Gastroesophageal sphincter (tissue), 4 donors: ENCODE data around the gene HHAT. TPM values are rescaled to one million over a fixed set of nuclear protein-coding genes. Genes with fewer than 3 reads are reported as not detected.

Source experiments
- ATAC-seq: fragments of 150-250 bp; one replicate; pipeline ENCODE4 v1.9.1; 2016; ENCODE audit warnings: mild to moderate bottlenecking, moderate library complexity
- H3K27ac ChIP-seq, 4 donors: fragments of 200-600 bp; sonication (generic) in 3 of 4; 1 replicate in 3 of 4; 2 replicates in 1 of 4; pipeline ENCODE4 v1.5.1; 2016 to 2019
- H3K27me3 ChIP-seq: fragments of 200-600 bp; sonication (generic); one replicate; pipeline ENCODE4 v1.5.1; 2019
- H3K36me3 ChIP-seq, 2 donors: fragments of 200-600 bp; sonication (generic); one replicate each; pipeline ENCODE4 v1.5.1; 2019; ENCODE audit warnings: control low read depth in 1 of 2
- H3K4me1 ChIP-seq, 3 donors: fragments of 200-600 bp; sonication (generic); 1 replicate in 2 of 3; 2 replicates in 1 of 3; pipeline ENCODE4 v1.5.1; 2016 to 2019; ENCODE audit warnings: control low read depth in 2 of 3
- H3K4me3 ChIP-seq, 2 donors: fragments of 200-600 bp; sonication (generic); one replicate each; pipeline ENCODE4 v1.5.1; 2019; ENCODE audit warnings: mild to moderate bottlenecking in 1 of 2, moderate library complexity in 1 of 2
- H3K9me3 ChIP-seq, 3 donors: fragments of 200-600 bp; sonication (generic); one replicate each; pipeline ENCODE4 v1.5.1; 2017 to 2019; ENCODE audit warnings: control low read depth in 2 of 3
- EP300 ChIP-seq: sonication (generic); formaldehyde crosslinking; IDR thresholded peaks from one replicate; pipeline ENCODE4 v1.6.1; 2017; ENCODE audit warnings: antibody characterized with exemption, mild to moderate bottlenecking
- POLR2A ChIP-seq, 2 donors: fragments of 450-650 bp; IDR thresholded peaks; one replicate each; pipeline ENCODE4 v1.6.1; 2017; ENCODE audit warnings: antibody characterized with exemption in 2 of 2, mild to moderate bottlenecking in 2 of 2, moderate library complexity in 1 of 2
- POLR2AphosphoS5 ChIP-seq: sonication (generic); formaldehyde crosslinking; IDR thresholded peaks from one replicate; pipeline ENCODE4 v1.6.1; 2017; ENCODE audit warnings: antibody characterized with exemption
- WGBS, 2 donors: methylation state at CpG; one replicate each; pipeline ENCODE4 v1.1.5; 2018; ENCODE audit warnings: low coverage in 1 of 2; 5-methylcytosine and 5-hydroxymethylcytosine counted together
- total RNA-seq, 4 donors: library from RNA; depleted of rRNA; stranded (reverse); fragments of >200 nt; gene quantifications; one replicate each; pipeline ENCODE4 v1.1.0, GENCODE V29; 2016
- TF ChIP-seq, protein P1 (sequence below), 4 experiments: fragments of 200-600 bp in 2 of 4; fragments of 450-650 bp in 2 of 4; sonication (generic) in 1 of 4; IDR thresholded peaks; one replicate each; pipeline ENCODE4 v1.5.1; 2017 to 2019; ENCODE audit warnings: antibody characterized with exemption in 4 of 4, mild to moderate bottlenecking in 2 of 4, moderate library complexity in 2 of 4

HHAT gene
- total RNA-seq, 4 donors from 2014 or later: 1.2 to 2.4 (median 1.9) TPM

DNA sequence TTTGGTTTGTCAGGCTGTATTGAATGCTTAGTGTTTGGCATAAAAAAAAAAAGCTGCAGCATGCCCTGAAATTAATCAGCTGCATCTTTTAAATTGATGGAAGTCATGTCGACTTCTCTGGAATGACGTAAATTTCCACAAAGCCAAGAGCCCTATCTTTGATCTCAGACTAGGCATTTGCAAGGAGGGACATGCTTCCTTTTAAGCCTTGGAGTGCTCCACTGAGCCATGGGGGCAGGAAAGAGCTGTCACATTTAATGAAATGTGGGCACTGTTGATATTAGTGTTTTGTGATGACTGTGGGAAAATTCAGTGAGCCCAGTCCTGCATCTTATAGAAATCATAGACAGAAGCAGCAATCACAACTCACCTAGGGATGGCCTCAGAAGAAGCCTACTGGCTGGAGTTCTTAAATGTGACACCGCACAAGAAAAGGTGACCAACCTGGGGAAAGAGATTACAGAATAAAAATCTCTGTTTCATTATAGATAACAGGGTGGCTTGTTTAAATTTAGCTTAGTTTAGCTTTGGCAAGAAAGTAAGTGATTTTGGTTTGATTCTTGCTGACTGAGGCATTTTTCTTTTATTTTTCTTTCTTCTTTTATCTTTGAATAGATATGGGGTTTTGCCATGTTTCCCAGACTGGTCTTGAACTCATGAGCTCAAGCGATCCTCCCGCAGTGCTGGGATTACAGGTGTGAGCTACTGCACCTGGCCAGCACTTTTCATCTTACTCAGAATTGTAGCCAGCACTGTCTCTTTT, 188.2 kb downstream of the HHAT start:
- TF ChIP-seq POLR2A (IDR thresholded peaks at IDR 0.05): no peak
- TF ChIP-seq POLR2AphosphoS5: no peak
- TF ChIP-seq EP300: no peak
- WGBS, 2 donors: 67 to 87% methylated on average over 5 of the region's 5 CpGs
- H3K4me3 ChIP-seq: no peak overlapping the region
- no peaks in the 10 kb centered on the region for H3K4me1 ChIP-seq
- H3K27ac ChIP-seq: no peak overlapping the region
- H3K27me3 ChIP-seq: no peaks in the 10 kb centered on the region
- H3K36me3 ChIP-seq: no peaks in the 10 kb centered on the region
- no peaks in the 10 kb centered on the region for H3K9me3 ChIP-seq
- ATAC-seq: no peak

DNA sequence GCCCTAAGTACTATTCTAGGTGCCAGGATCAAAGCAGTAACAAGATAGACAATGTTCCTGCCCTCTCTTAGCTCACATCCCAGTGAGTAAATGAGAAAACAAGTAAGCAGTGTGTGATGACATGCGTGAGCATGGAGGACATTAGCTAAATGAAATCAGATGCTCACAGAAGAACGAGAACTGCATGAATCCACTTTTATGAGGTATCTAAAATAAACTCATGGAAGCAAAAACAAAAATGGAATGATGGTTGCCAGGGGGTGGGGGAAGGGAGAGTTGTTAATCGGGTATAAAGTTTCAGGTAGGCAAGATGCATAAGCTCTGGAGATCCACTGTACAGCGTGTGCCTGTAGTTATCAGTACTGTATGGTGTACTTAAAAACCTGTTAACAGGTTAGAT, 195.1 kb downstream of the HHAT start:
- no peaks in the 10 kb centered on the region for H3K36me3 ChIP-seq
- no peak overlapping the region for H3K27ac ChIP-seq
- WGBS, 2 donors: 85 to 94% methylated on average over 3 to 4 of the region's 4 CpGs
- no peaks in the 10 kb centered on the region for H3K9me3 ChIP-seq
- no peak overlapping the region for H3K4me3 ChIP-seq
- TF ChIP-seq POLR2AphosphoS5: no peak
- no peak for TF ChIP-seq EP300
- TF ChIP-seq, protein P1, sequence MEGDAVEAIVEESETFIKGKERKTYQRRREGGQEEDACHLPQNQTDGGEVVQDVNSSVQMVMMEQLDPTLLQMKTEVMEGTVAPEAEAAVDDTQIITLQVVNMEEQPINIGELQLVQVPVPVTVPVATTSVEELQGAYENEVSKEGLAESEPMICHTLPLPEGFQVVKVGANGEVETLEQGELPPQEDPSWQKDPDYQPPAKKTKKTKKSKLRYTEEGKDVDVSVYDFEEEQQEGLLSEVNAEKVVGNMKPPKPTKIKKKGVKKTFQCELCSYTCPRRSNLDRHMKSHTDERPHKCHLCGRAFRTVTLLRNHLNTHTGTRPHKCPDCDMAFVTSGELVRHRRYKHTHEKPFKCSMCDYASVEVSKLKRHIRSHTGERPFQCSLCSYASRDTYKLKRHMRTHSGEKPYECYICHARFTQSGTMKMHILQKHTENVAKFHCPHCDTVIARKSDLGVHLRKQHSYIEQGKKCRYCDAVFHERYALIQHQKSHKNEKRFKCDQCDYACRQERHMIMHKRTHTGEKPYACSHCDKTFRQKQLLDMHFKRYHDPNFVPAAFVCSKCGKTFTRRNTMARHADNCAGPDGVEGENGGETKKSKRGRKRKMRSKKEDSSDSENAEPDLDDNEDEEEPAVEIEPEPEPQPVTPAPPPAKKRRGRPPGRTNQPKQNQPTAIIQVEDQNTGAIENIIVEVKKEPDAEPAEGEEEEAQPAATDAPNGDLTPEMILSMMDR (IDR thresholded peaks at IDR 0.05): no peak
- TF ChIP-seq POLR2A (IDR thresholded peaks at IDR 0.05): no peak
- no peaks in the 10 kb centered on the region for H3K27me3 ChIP-seq
- ATAC-seq: no peak
- no peaks in the 10 kb centered on the region for H3K4me1 ChIP-seq

DNA sequence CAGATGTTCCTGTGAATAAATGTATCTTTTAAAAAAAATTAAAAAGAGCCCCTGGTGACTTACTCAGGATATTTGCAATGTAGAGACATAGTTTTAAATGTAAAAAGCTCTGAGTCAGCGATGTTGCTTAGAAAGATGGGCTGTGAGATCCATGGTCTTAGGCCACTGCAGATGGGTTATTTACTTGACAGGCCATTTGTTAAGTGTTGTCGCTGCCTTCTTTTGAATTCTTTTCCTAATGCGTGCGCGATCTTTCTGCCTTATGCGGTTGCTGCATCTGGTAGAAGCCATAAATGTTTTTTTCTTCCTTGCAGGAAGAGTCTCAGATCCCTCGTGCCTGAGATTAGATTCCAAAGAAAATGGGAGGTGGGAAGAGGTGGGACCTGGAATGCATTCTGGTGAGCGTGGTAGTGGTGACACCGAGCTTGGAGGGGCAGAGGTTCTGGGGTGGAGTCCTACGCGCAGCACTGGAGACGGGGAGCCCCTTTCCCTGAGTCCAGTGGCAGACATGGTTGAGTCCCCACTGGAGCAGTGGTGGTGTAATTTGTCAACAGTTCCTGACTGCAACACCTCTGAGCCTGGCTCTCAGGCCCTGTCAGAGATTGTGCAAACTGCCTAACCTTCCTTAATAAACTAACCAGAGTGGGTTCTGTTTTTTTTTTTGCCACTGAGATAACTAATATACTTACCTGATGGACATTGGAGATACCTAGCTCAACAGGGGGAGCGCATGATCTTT, 197.2 kb downstream of the HHAT start:
- no peak for ATAC-seq
- WGBS, 2 donors: 80 to 83% methylated on average over 8 to 12 of the region's 13 CpGs

DNA sequence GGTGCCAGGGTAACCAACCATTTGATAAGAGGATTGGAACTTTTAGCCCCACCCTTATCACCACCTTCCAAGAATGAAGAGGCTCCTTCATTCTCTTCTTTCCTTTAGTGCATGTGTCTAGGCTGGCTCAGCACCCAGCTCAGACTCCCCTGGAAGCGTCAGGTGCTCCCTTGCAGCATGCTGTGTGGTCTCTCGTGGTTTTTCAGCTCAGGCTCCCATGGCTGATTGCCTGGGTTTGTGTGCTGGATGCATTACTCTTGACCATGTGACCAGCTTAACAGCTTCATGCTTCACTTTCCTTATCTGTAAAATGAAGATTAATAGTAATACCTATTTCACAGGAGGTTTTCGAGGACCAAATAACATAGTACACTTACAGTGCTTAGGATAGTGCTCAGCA, 198.4 kb downstream of the HHAT start:
- Histone ChIP-seq H3K36me3 (no peaks in the 10 kb centered on the region), H3K27me3 (no peaks in the 10 kb centered on the region), H3K9me3 (no peaks in the 10 kb centered on the region), H3K27ac (no peak overlapping the region), H3K4me3 (no peak overlapping the region), H3K4me1 (no peaks in the 10 kb centered on the region)
- no peak for TF ChIP-seq EP300
- no peak for TF ChIP-seq POLR2A (IDR thresholded peaks at IDR 0.05)
- TF ChIP-seq, protein P1 (IDR thresholded peaks at IDR 0.05): no peak
- no peak for TF ChIP-seq POLR2AphosphoS5
- 43 to 75% methylated on average over 1 to 2 of the region's 3 CpGs for WGBS, 2 donors
- ATAC-seq: no peak

More for the DNA sequence above, 197.2 kb downstream of the HHAT start:
- TF ChIP-seq EP300: no peak
- TF ChIP-seq, protein P1 (IDR thresholded peaks at IDR 0.05): no peak
- no peak for TF ChIP-seq POLR2AphosphoS5
- no peak for TF ChIP-seq POLR2A (IDR thresholded peaks at IDR 0.05)
- Histone ChIP-seq H3K27me3 (no peaks in the 10 kb centered on the region), H3K4me1 (no peaks in the 10 kb centered on the region), H3K4me3 (no peak overlapping the region), H3K27ac (no peak overlapping the region), H3K9me3 (no peaks in the 10 kb centered on the region), H3K36me3 (no peaks in the 10 kb centered on the region)

DNA sequence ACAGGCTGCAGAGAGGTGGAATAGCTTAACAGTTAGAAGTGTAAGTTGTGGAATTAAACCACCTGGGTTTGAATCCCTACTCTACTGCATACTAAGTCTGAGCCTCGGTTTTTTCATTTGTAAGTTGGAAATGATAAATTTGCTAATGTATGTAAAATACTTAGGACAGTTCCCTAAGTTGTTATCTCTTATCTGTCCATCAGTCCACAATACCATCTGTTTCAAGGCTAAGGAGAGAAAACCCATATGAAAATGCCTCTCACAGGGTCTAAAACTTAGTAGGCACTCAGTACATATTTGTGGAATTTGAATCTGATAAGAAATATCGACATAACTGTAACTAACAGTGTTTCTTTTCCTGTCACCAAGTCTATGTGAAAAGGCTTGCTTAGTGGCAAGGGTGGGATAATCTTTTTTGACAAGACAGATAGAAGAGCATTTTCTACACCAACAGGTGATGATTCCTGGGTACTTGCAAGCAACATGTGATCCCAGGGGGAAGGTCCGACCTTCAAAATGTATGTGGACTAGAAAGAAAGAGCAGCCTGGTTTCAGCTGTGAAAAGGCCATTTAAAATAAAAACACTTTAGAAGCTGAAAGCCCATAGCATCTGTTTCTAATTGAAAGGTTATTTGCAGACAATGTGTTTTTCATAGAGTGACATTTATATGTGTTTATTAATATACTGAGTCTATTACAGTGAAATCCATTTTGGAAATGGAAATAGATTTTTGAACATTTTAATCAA, 202.9 kb downstream of the HHAT start:
- ATAC-seq: no peak
- Histone ChIP-seq H3K27me3 (no peaks in the 10 kb centered on the region), H3K9me3 (no peaks in the 10 kb centered on the region), H3K4me3 (no peak overlapping the region), H3K36me3 (no peaks in the 10 kb centered on the region), H3K4me1 (no peaks in the 10 kb centered on the region), H3K27ac (no peak overlapping the region)
- TF ChIP-seq EP300: no peak
- no peak for TF ChIP-seq POLR2AphosphoS5
- TF ChIP-seq POLR2A (IDR thresholded peaks at IDR 0.05): no peak
- TF ChIP-seq, protein P1 (IDR thresholded peaks at IDR 0.05): no peak
- 48 to 58% methylated on average over 3 of the region's 3 CpGs for WGBS, 2 donors
